ENCODE results near the gene TRIM66. TPM values are rescaled to one million over a fixed set of nuclear protein-coding genes. Genes with fewer than 3 reads are reported as not detected.
A peak's percentile ranks its signal among the peaks of the same experiment; 100 is the strongest.

Gene TRIM66
- total and polyA plus RNA-seq, 2 experiments from 2014 or later, result 1.0 to 3.3 TPM

DNA sequence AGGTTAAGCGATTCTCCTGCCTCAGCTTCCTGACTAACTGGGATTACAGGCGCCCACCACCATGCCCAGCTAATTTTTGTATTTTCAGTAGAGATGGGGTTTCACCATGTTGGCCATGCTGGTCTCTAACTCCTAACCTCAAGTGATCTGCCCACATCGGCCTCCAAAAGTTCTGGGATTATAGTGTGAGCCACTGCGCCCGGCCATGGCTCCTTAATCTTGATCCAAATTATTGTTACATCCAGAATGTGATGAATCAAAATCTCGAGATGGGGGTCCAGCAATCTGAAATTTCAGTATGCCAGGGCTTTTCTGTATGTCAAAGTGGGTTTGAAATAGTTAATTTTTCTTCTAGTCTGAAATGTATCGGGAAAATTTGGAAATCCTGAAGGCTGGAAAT is 3.9 kb upstream of the TRIM66 start:
- Histone ChIP-seq H3K79me2 (replicated peaks; ENCODE audit: insufficient read depth) (peaks cover 43% of the 10 kb centered on the region), H3K4me1 (ENCODE audit: insufficient read depth) (peaks cover 32% of the 10 kb centered on the region), H3K27ac (ENCODE audit: low read depth) (peak overlapping the region; percentile 97), H4K20me1 (replicated peaks; ENCODE audit: insufficient read depth) (peaks cover 17% of the 10 kb centered on the region), H3K36me3 (ENCODE audit: insufficient read depth) (peaks cover 29% of the 10 kb centered on the region), H3K27me3 (ENCODE audit: insufficient read depth) (no peaks in the 10 kb centered on the region), H3K4me2 (no peak overlapping the region), H3K4me3 (no peak overlapping the region), H3K9me2 (ENCODE audit: insufficient read depth) (no peaks in the 10 kb centered on the region), H2AFZ (no peak overlapping the region), H3F3A (replicated peaks; ENCODE audit: low read depth) (peaks cover 52% of the 10 kb centered on the region)
- Mint-ChIP-seq H3K27me3 (ENCODE audit: insufficient read depth, low read depth, poor library complexity) (peaks cover 44% of the 10 kb centered on the region), H3K4me1 (peaks cover 57% of the 10 kb centered on the region), H3K36me3 (ENCODE audit: low read depth) (peaks cover 75% of the 10 kb centered on the region), H3K9me3 (peaks cover 4% of the 10 kb centered on the region; the same call in 2 of the 3 replicates), H3K27ac (0 out of 2 replicates have a peak overlapping the region, but pooled peaks have one; percentile 74), H3K4me3 (peak overlapping the region; percentile 91; the same call in 2 of the 3 replicates)
- TF ChIP-seq POLR2AphosphoS5 (IDR thresholded peaks at IDR 0.05; ENCODE audit: low read depth), result 0 out of 2 replicates have a peak, but pooled peaks have one; percentile 5
- TF ChIP-seq, protein P1, sequence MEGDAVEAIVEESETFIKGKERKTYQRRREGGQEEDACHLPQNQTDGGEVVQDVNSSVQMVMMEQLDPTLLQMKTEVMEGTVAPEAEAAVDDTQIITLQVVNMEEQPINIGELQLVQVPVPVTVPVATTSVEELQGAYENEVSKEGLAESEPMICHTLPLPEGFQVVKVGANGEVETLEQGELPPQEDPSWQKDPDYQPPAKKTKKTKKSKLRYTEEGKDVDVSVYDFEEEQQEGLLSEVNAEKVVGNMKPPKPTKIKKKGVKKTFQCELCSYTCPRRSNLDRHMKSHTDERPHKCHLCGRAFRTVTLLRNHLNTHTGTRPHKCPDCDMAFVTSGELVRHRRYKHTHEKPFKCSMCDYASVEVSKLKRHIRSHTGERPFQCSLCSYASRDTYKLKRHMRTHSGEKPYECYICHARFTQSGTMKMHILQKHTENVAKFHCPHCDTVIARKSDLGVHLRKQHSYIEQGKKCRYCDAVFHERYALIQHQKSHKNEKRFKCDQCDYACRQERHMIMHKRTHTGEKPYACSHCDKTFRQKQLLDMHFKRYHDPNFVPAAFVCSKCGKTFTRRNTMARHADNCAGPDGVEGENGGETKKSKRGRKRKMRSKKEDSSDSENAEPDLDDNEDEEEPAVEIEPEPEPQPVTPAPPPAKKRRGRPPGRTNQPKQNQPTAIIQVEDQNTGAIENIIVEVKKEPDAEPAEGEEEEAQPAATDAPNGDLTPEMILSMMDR (conservative IDR thresholded peaks at IDR 0.05; ENCODE audit: low read depth in 2 of 2), result no peak
- DNase-seq (ENCODE audit: low spot score), result no peak
- no peak for ATAC-seq

DNA sequence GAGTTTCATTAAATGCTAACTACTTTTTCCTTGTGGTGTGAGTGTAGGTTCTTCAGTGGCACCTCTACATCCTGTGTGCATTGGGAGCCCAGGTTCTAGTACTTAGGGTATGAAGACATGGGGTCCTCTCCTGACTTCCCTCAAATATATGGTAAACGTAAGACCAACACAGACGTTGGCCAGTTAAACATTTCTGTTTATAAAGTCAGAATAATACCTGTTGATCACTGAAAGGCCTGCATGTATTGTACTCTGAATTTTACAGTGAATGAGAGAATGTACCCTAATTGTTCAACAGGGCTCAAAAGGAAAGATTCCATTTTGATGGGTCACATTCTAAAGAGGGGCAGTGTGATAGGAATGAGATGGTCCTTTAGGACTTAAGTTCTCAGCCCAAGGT is 3.4 kb upstream of the TRIM66 start:
- peaks cover 44% of the 10 kb centered on the region for H3K27me3 Mint-ChIP-seq (ENCODE audit: insufficient read depth, low read depth, poor library complexity)
- DNase-seq (ENCODE audit: low spot score) (no peak), ATAC-seq (no peak)
- H3K9me3 Mint-ChIP-seq, result peaks cover 4% of the 10 kb centered on the region; the same call in 2 of the 3 replicates
- Histone ChIP-seq H3K27me3 (ENCODE audit: insufficient read depth) (no peaks in the 10 kb centered on the region), H3K9me2 (ENCODE audit: insufficient read depth) (0 out of 2 replicates have a peak, but pooled peaks cover under 1% of the 10 kb centered on the region), H2AFZ (no peak overlapping the region), H3K27ac (ENCODE audit: low read depth) (peak overlapping the region; percentile 97), H3K4me2 (no peak overlapping the region), H3K36me3 (ENCODE audit: insufficient read depth) (peaks cover 29% of the 10 kb centered on the region), H3K4me3 (no peak overlapping the region), H3K4me1 (ENCODE audit: insufficient read depth) (peaks cover 32% of the 10 kb centered on the region), H3F3A (replicated peaks; ENCODE audit: low read depth) (peaks cover 52% of the 10 kb centered on the region), H4K20me1 (replicated peaks; ENCODE audit: insufficient read depth) (peaks cover 17% of the 10 kb centered on the region), H3K79me2 (replicated peaks; ENCODE audit: insufficient read depth) (peaks cover 40% of the 10 kb centered on the region)
- H3K4me3 Mint-ChIP-seq, result peak overlapping the region; percentile 91
- H3K4me1 Mint-ChIP-seq, result peaks cover 58% of the 10 kb centered on the region
- TF ChIP-seq NANOG (IDR thresholded peaks at IDR 0.05; ENCODE audit: borderline replicate concordance) (no peak), POLR2AphosphoS5 (IDR thresholded peaks at IDR 0.05; ENCODE audit: low read depth) (no peak), JUNB (IDR thresholded peaks at IDR 0.05; ENCODE audit: unreplicated experiment) (no peak)
- TF ChIP-seq, protein P2, sequence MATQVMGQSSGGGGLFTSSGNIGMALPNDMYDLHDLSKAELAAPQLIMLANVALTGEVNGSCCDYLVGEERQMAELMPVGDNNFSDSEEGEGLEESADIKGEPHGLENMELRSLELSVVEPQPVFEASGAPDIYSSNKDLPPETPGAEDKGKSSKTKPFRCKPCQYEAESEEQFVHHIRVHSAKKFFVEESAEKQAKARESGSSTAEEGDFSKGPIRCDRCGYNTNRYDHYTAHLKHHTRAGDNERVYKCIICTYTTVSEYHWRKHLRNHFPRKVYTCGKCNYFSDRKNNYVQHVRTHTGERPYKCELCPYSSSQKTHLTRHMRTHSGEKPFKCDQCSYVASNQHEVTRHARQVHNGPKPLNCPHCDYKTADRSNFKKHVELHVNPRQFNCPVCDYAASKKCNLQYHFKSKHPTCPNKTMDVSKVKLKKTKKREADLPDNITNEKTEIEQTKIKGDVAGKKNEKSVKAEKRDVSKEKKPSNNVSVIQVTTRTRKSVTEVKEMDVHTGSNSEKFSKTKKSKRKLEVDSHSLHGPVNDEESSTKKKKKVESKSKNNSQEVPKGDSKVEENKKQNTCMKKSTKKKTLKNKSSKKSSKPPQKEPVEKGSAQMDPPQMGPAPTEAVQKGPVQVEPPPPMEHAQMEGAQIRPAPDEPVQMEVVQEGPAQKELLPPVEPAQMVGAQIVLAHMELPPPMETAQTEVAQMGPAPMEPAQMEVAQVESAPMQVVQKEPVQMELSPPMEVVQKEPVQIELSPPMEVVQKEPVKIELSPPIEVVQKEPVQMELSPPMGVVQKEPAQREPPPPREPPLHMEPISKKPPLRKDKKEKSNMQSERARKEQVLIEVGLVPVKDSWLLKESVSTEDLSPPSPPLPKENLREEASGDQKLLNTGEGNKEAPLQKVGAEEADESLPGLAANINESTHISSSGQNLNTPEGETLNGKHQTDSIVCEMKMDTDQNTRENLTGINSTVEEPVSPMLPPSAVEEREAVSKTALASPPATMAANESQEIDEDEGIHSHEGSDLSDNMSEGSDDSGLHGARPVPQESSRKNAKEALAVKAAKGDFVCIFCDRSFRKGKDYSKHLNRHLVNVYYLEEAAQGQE (IDR thresholded peaks at IDR 0.05; ENCODE audit: unreplicated experiment), result no peak
- TF ChIP-seq, protein P3, sequence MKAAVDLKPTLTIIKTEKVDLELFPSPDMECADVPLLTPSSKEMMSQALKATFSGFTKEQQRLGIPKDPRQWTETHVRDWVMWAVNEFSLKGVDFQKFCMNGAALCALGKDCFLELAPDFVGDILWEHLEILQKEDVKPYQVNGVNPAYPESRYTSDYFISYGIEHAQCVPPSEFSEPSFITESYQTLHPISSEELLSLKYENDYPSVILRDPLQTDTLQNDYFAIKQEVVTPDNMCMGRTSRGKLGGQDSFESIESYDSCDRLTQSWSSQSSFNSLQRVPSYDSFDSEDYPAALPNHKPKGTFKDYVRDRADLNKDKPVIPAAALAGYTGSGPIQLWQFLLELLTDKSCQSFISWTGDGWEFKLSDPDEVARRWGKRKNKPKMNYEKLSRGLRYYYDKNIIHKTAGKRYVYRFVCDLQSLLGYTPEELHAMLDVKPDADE (IDR thresholded peaks at IDR 0.05), result no peak
- TF ChIP-seq, protein P4, sequence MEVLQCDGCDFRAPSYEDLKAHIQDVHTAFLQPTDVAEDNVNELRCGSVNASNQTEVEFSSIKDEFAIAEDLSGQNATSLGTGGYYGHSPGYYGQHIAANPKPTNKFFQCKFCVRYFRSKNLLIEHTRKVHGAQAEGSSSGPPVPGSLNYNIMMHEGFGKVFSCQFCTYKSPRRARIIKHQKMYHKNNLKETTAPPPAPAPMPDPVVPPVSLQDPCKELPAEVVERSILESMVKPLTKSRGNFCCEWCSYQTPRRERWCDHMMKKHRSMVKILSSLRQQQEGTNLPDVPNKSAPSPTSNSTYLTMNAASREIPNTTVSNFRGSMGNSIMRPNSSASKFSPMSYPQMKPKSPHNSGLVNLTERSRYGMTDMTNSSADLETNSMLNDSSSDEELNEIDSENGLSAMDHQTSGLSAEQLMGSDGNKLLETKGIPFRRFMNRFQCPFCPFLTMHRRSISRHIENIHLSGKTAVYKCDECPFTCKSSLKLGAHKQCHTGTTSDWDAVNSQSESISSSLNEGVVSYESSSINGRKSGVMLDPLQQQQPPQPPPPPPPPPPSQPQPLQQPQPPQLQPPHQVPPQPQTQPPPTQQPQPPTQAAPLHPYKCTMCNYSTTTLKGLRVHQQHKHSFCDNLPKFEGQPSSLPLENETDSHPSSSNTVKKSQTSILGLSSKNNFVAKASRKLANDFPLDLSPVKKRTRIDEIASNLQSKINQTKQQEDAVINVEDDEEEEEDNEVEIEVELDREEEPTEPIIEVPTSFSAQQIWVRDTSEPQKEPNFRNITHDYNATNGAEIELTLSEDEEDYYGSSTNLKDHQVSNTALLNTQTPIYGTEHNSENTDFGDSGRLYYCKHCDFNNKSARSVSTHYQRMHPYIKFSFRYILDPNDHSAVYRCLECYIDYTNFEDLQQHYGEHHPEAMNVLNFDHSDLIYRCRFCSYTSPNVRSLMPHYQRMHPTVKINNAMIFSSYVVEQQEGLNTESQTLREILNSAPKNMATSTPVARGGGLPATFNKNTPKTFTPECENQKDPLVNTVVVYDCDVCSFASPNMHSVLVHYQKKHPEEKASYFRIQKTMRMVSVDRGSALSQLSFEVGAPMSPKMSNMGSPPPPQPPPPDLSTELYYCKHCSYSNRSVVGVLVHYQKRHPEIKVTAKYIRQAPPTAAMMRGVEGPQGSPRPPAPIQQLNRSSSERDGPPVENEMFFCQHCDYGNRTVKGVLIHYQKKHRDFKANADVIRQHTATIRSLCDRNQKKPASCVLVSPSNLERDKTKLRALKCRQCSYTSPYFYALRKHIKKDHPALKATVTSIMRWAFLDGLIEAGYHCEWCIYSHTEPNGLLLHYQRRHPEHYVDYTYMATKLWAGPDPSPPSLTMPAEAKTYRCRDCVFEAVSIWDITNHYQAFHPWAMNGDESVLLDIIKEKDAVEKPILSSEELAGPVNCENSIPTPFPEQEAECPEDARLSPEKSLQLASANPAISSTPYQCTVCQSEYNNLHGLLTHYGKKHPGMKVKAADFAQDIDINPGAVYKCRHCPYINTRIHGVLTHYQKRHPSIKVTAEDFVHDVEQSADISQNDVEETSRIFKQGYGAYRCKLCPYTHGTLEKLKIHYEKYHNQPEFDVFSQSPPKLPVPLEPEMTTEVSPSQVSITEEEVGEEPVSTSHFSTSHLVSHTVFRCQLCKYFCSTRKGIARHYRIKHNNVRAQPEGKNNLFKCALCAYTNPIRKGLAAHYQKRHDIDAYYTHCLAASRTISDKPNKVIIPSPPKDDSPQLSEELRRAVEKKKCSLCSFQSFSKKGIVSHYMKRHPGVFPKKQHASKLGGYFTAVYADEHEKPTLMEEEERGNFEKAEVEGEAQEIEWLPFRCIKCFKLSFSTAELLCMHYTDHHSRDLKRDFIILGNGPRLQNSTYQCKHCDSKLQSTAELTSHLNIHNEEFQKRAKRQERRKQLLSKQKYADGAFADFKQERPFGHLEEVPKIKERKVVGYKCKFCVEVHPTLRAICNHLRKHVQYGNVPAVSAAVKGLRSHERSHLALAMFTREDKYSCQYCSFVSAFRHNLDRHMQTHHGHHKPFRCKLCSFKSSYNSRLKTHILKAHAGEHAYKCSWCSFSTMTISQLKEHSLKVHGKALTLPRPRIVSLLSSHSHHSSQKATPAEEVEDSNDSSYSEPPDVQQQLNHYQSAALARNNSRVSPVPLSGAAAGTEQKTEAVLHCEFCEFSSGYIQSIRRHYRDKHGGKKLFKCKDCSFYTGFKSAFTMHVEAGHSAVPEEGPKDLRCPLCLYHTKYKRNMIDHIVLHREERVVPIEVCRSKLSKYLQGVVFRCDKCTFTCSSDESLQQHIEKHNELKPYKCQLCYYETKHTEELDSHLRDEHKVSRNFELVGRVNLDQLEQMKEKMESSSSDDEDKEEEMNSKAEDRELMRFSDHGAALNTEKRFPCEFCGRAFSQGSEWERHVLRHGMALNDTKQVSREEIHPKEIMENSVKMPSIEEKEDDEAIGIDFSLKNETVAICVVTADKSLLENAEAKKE (CRISPR knock-in tag; IDR thresholded peaks at IDR 0.05), result no peak
- H3K36me3 Mint-ChIP-seq (ENCODE audit: low read depth), result peaks cover 75% of the 10 kb centered on the region
- peak overlapping the region; percentile 74 for H3K27ac Mint-ChIP-seq
